Measurements from ENCODE around the gene JMJD7.
"Not testable (repeated sequence)": the region's sequence is repeated elsewhere in the genome, so short reads cannot be mapped to it uniquely, and the experiment has no call there.

JMJD7 gene

DNA sequence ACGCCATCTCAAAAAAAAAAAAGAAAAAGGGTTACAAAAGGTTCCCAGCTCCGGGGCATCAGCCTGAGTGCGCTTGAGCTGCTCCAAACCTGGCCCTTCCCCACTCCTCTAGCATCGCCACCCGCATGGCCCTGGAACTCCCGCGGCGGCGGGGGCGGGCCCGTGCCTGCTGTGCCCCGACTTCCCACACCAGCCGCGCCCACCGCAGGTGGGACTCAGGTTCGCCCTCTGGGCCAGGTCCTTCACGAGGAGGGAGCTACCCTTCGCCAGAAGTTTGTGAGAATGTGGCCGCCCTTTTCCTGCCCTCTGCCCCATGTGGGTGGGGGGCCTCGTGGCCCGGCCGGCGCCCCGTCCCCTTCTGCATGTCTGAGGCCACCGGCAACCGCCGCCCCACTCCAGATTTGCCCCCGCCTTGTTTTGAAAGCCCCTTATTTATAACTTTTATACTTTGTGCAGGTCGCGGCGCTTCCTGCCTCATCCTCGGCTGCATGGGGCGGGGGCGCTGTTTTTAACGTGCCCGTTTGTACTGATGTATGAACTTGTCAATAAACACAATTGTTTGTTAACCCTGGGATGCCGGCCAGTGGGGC is 507 bp upstream of the JMJD7 start:
- Histone ChIP-seq H3K9ac (peak overlapping the region; percentile 46 to 88 (median 84); a peak in 21 of 22 replicates), H3K9me3 (replicated peaks in 1 of 11) (no peaks in the 10 kb centered on the region), H4K20me1 (peaks cover 9 to 71% (median 21%) of the 10 kb centered on the region in 11 experiments; a peak in 16 of 22 replicates), H3K27me3 (peaks cover 0 to 13% (median 8%) of the 10 kb centered on the region in 11 experiments; a peak in 10 of 22 replicates), H3K4me1 (peaks cover 37 to 48% (median 46%) of the 10 kb centered on the region in 10 experiments), H3K4me3 (peak overlapping the region; percentile 78 to 93 (median 84)), H3K4me2 (peak overlapping the region; percentile 93 to 100 (median 98)), H3K27ac (peak overlapping the region in 7 of 11 experiments; percentile 9 to 39 (median 38); a peak in 8 of 22 replicates), H3K36me3 (peaks cover 24 to 52% (median 35%) of the 10 kb centered on the region in 11 experiments; a peak in 21 of 22 replicates)
- no peak for TF ChIP-seq Cebpa-rat (IDR thresholded peaks at IDR 0.05)

GRCh38 chr15:41828807-41829141 is 882 bp downstream of the JMJD7 start:
- Histone ChIP-seq H3K9me3 (replicated peaks in 1 of 11) (no peaks in the 10 kb centered on the region), H3K4me3 (peak overlapping the region; percentile 78 to 93 (median 84)), H3K36me3 (peaks cover 13 to 39% (median 21%) of the 10 kb centered on the region in 11 experiments; a peak in 19 of 22 replicates), H4K20me1 (peaks cover 9 to 66% (median 21%) of the 10 kb centered on the region in 11 experiments; a peak in 16 of 22 replicates), H3K4me1 (peaks cover 44 to 62% (median 60%) of the 10 kb centered on the region in 10 experiments), H3K9ac (peak overlapping the region; percentile 74 to 88 (median 84); a peak in 19 of 22 replicates), H3K27ac (peak overlapping the region in 2 of 11 experiments; percentile 81 to 82; a peak in 2 of 22 replicates), H3K4me2 (peak overlapping the region; percentile 83 to 100 (median 96)), H3K27me3 (peaks cover 0 to 13% (median 8%) of the 10 kb centered on the region in 11 experiments; a peak in 10 of 22 replicates)
- no peak for TF ChIP-seq Cebpa-rat (IDR thresholded peaks at IDR 0.05)

GRCh38 chr15:41829959-41830646 is 2.2 kb downstream of the JMJD7 start:
- peaks cover 0 to 13% (median 8%) of the 10 kb centered on the region in 11 experiments; a peak in 10 of 22 replicates for H3K27me3 ChIP-seq

DNA sequence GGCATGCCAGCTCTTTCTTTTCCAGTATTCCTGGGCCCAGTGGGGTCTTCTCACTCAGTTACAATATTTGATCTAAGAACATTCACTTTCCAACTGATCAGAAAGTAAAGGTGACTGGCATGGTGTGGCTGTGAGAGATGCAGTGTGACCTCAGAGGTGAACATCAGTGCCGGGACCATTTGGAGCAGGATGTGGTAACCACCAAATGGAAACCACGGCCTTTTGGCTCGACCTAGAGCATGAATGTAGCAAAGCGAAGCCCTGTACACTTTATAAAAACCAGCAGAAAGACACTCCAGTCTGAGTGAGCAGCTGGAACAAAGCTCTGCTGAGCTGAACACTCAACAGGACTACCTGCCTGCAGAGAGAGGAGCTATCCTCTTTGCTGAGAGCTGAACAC is 3.4 kb downstream of the JMJD7 start:
- Histone ChIP-seq H3K27me3 (peaks cover 0 to 11% (median 8%) of the 10 kb centered on the region in 11 experiments; a peak in 10 of 22 replicates), H3K27ac (peak overlapping the region in 7 of 11 experiments; percentile 30 to 86 (median 71); a peak in 12 of 22 replicates), H3K4me1 (peaks cover 51 to 87% (median 85%) of the 10 kb centered on the region in 10 experiments), H3K36me3 (peaks cover 0 to 28% (median 2%) of the 10 kb centered on the region in 11 experiments; a peak in 8 of 22 replicates), H3K4me2 (peak overlapping the region; percentile 49 to 100 (median 96)), H3K9ac (peak overlapping the region in 6 of 11 experiments; percentile 10 to 59 (median 48); a peak in 8 of 22 replicates), H4K20me1 (peaks cover 9 to 71% (median 29%) of the 10 kb centered on the region in 11 experiments; a peak in 17 of 22 replicates)
- H3K9me3 ChIP-seq (replicated peaks in 1 of 11); H3K4me3 ChIP-seq: not testable (repeated sequence)

More at GRCh38 chr15:41829959-41830646, 2.2 kb downstream of the JMJD7 start:
- no peak for TF ChIP-seq Cebpa-rat (IDR thresholded peaks at IDR 0.05)
- Histone ChIP-seq H4K20me1 (peaks cover 9 to 71% (median 23%) of the 10 kb centered on the region in 11 experiments; a peak in 16 of 22 replicates), H3K9ac (no peak overlapping the region), H3K4me3 (no peak overlapping the region), H3K9me3 (replicated peaks in 1 of 11) (no peaks in the 10 kb centered on the region), H3K36me3 (peaks cover 2 to 34% (median 9%) of the 10 kb centered on the region in 11 experiments; a peak in 15 of 22 replicates), H3K27ac (peak overlapping the region in 3 of 11 experiments; percentile 71 to 79 (median 79); a peak in 2 of 22 replicates), H3K4me2 (peak overlapping the region in 10 of 11 experiments; percentile 83 to 100 (median 97); a peak in 19 of 22 replicates), H3K4me1 (peaks cover 44 to 75% (median 73%) of the 10 kb centered on the region in 10 experiments)

GRCh38 chr15:41832208-41832607 is 4.3 kb downstream of the JMJD7 start:
- H3K27ac ChIP-seq = peak overlapping the region in 7 of 11 experiments; percentile 16 to 86 (median 71); a peak in 13 of 22 replicates
- H3K9me3 ChIP-seq (replicated peaks in 1 of 11) = no peaks in the 10 kb centered on the region
- peak overlapping the region in 6 of 11 experiments; percentile 10 to 59 (median 53); a peak in 9 of 22 replicates for H3K9ac ChIP-seq
- H3K4me3 ChIP-seq = 0 out of 20 replicates have a peak overlapping the region, but pooled peaks of 1 of the 10 experiments have one; percentile 10
- peaks cover 0 to 28% (median 0%) of the 10 kb centered on the region in 11 experiments; a peak in 7 of 22 replicates for H3K36me3 ChIP-seq
- H3K27me3 ChIP-seq = peaks cover 0 to 4% (median 3%) of the 10 kb centered on the region in 11 experiments; a peak in 9 of 22 replicates
- peak overlapping the region; percentile 49 to 100 (median 96) for H3K4me2 ChIP-seq
- TF ChIP-seq Cebpa-rat (IDR thresholded peaks at IDR 0.05) = peak in 8 of 11 experiments; percentile 14 to 87 (median 70); a peak in 11 of 22 replicates
- peaks cover 9 to 76% (median 34%) of the 10 kb centered on the region in 11 experiments; a peak in 16 of 22 replicates for H4K20me1 ChIP-seq
- peaks cover 51 to 94% (median 93%) of the 10 kb centered on the region in 10 experiments for H3K4me1 ChIP-seq

DNA sequence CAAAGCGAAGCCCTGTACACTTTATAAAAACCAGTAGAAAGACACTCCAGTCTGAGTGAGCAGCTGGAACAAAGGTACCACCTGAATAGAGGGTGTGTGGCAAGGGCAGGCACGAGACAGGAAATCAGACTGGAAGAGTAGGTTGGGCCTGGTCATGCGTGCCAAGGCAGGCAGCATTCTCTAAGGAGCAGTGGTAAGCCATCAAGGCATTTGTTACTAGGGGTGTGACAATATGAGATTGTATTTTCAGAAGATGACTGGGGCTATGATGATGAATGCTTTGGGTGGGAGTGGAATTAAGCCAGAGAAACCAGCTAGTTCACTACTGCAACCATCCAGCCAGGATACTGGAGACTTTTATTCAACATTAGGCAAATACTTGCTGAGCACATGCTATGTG is 5.0 kb downstream of the JMJD7 start:
- peaks cover 9 to 79% (median 34%) of the 10 kb centered on the region in 11 experiments; a peak in 16 of 22 replicates for H4K20me1 ChIP-seq
- H3K4me2 ChIP-seq = peak overlapping the region; percentile 49 to 100 (median 96)
- peak overlapping the region in 1 of 10 experiments; percentile 10; a peak in 1 of 20 replicates for H3K4me3 ChIP-seq
- H3K9ac ChIP-seq = peak overlapping the region in 4 of 11 experiments; percentile 51 to 59 (median 56); a peak in 6 of 22 replicates
- H3K36me3 ChIP-seq = peaks cover 0 to 28% (median 2%) of the 10 kb centered on the region in 11 experiments; a peak in 7 of 22 replicates
- H3K9me3 ChIP-seq (replicated peaks in 1 of 11) = no peaks in the 10 kb centered on the region
- peaks cover 51 to 95% (median 93%) of the 10 kb centered on the region in 10 experiments for H3K4me1 ChIP-seq
- no peaks in the 10 kb centered on the region for H3K27me3 ChIP-seq
- peak overlapping the region in 6 of 11 experiments; percentile 44 to 86 (median 75); a peak in 13 of 22 replicates for H3K27ac ChIP-seq
- peak in 2 of 11 experiments; percentile 46 to 66; a peak in 2 of 22 replicates for TF ChIP-seq Cebpa-rat (IDR thresholded peaks at IDR 0.05)

DNA sequence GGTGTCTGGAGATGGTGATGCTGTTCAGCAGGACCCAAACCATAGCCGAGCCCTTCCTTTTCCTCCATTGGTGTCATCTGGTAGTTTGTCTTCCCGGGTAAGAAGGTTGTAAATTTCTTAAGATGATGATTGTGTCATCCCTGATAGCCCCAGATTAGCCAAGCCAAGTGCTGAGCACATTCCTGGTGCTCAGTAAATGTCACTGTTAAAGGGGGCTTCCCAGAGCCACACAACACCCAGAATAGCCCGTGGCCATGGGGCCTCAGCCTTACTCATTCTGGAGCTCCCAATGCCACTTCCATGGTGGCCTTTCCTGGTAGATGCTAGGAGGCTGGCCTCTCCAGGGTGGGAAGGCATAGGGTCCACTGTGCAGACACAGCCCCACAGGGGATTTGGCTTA is 6.2 kb downstream of the JMJD7 start:
- TF ChIP-seq Cebpa-rat (IDR thresholded peaks at IDR 0.05) = no peak
- Histone ChIP-seq H4K20me1 (peaks cover 6 to 89% (median 37%) of the 10 kb centered on the region in 11 experiments; a peak in 16 of 22 replicates), H3K9ac (peak overlapping the region in 3 of 11 experiments; percentile 40 to 59 (median 51); a peak in 5 of 22 replicates), H3K4me1 (peaks cover 43 to 100% (median 96%) of the 10 kb centered on the region in 10 experiments), H3K9me3 (replicated peaks in 1 of 11) (no peaks in the 10 kb centered on the region), H3K4me3 (no peak overlapping the region), H3K4me2 (peak overlapping the region in 9 of 11 experiments; percentile 26 to 100 (median 96); a peak in 18 of 22 replicates), H3K36me3 (peaks cover 0 to 30% (median 4%) of the 10 kb centered on the region in 11 experiments; a peak in 7 of 22 replicates), H3K27ac (peak overlapping the region in 6 of 11 experiments; percentile 20 to 86 (median 75); a peak in 9 of 22 replicates), H3K27me3 (no peaks in the 10 kb centered on the region)

DNA sequence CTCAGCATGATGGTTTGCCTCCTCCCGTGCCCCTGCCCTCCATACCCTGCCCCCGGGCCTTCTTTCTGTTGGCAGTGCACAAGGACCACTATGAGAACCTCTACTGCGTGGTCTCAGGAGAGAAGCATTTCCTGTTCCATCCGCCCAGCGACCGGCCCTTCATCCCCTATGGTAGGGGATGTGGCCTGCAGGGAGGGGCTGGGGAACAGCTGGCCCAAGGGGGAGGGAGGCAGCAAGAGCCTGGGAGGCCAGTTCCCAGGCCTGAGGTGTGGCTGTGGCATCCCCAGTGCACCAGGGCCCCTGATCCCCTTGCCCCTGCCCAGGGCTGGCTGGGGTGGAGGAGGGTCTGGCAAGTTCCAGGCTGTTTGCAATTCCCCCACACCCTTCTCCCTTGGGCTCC is 8.2 kb downstream of the JMJD7 start:
- Histone ChIP-seq H4K20me1 (peaks cover 0 to 81% (median 26%) of the 10 kb centered on the region in 11 experiments; a peak in 14 of 22 replicates), H3K27me3 (no peaks in the 10 kb centered on the region), H3K36me3 (peaks cover 0 to 29% (median 6%) of the 10 kb centered on the region in 11 experiments; a peak in 5 of 22 replicates), H3K4me2 (peak overlapping the region; percentile 51 to 100 (median 89)), H3K9ac (peak overlapping the region in 6 of 11 experiments; percentile 16 to 63 (median 52); a peak in 9 of 22 replicates), H3K9me3 (replicated peaks in 1 of 11) (no peaks in the 10 kb centered on the region), H3K4me1 (peaks cover 29 to 98% (median 94%) of the 10 kb centered on the region in 10 experiments), H3K4me3 (peak overlapping the region in 1 of 10 experiments; percentile 4; a peak in 1 of 20 replicates), H3K27ac (peak overlapping the region in 5 of 11 experiments; percentile 21 to 86 (median 61); a peak in 11 of 22 replicates)
- TF ChIP-seq Cebpa-rat (IDR thresholded peaks at IDR 0.05) = no peak
